Measurements from ENCODE around the gene EMP1. TPM values are rescaled to one million over a fixed set of nuclear protein-coding genes. Genes with fewer than 3 reads are reported as not detected.

The EMP1 gene
- total and polyA plus RNA-seq, 2 of the 8 experiments (the other 6 are each of a cell fraction or from before 2014, with no cell fraction given) = 0.17 to 0.65 TPM

GRCh38 chr12:13227191-13227590, 30.7 kb downstream of the EMP1 start:
- POLR2A ChIA-PET (ENCODE audit: partially characterized antibody) = interaction anchor here (1.4 kb wide), 1 partner anchor 139 kb away, joined by 3 read pairs; no protein-coding TSS in a partner anchor
- no peak overlapping the region for H3K27ac ChIP-seq (ENCODE audit: low read depth, low read length)
- H3K23me2 ChIP-seq (ENCODE audit: low read depth, low read length) = no peaks in the 10 kb centered on the region; the same call in 1 of the 2 replicates
- no peak overlapping the region for H3K14ac ChIP-seq (ENCODE audit: insufficient read length)
- WGBS, 2 experiments (ENCODE audit: extremely low coverage in 1 of 2, insufficient coverage in 1 of 2, insufficient read length in 1 of 2, insufficient replicate concordance in 2 of 2, low coverage in 1 of 2, low lambda C conversion rate in 2 of 2, missing lambda C conversion rate in 1 of 2) = 81% methylated on average over 7 of the region's 7 CpGs; no CpG with 5 or more reads in 1 of the 2 experiments
- H3K4me1 ChIP-seq (replicated peaks in 1 of 4; ENCODE audit: control insufficient read depth in 3 of 4, insufficient read depth in 4 of 4, low read length in 3 of 4) = no peaks in the 10 kb centered on the region
- H3K36me3 ChIP-seq (ENCODE audit: control insufficient read depth in 2 of 4, insufficient read depth in 4 of 4, low read length in 3 of 4) = no peaks in the 10 kb centered on the region
- H3K4me2 ChIP-seq (ENCODE audit: insufficient read depth in 1 of 2, low read depth in 2 of 2, low read length in 2 of 2) = no peak overlapping the region
- no peaks in the 10 kb centered on the region for H4K20me1 ChIP-seq (replicated peaks in 1 of 2; ENCODE audit: control insufficient read depth in 1 of 2, insufficient read depth in 2 of 2, low read length in 2 of 2)
- DNase-seq (ENCODE audit: low read depth in 1 of 2, low spot score in 2 of 2) (no peak), FAIRE-seq (no peak)
- H2BK120ac ChIP-seq (replicated peaks; ENCODE audit: low read depth, low read length) = no peak overlapping the region
- no peak overlapping the region for H2BK12ac ChIP-seq (ENCODE audit: low read depth, low read length)
- H2AFZ ChIP-seq (ENCODE audit: low read length) = no peak overlapping the region
- H2BK15ac ChIP-seq (ENCODE audit: low read length) = no peak overlapping the region
- CTCF ChIA-PET (ENCODE audit: partially characterized antibody) = interaction anchor here (0.7 to 4.8 kb wide), 6 partner anchors 15 to 319 kb away, joined by 3 to 35 read pairs (median 3); no protein-coding TSS in a partner anchor
- H2BK5ac ChIP-seq (ENCODE audit: low read depth, low read length) = no peak overlapping the region
- no peak overlapping the region for H3K18ac ChIP-seq (ENCODE audit: extremely low read depth, low read length)
- H4K5ac ChIP-seq (ENCODE audit: insufficient read length, low read depth, low read length) = no peak overlapping the region
- no peak overlapping the region for H3K4ac ChIP-seq (replicated peaks; ENCODE audit: insufficient read length, low read depth, low read length)
- no peaks in the 10 kb centered on the region for H3K9me3 ChIP-seq (ENCODE audit: insufficient read depth in 2 of 2, low read depth in 1 of 2, low read length in 1 of 2)
- H3K4me3 ChIP-seq (ENCODE audit: extremely low read depth in 1 of 4, insufficient read depth in 2 of 4, low read depth in 3 of 4, low read length in 4 of 4) = no peak overlapping the region
- no peak overlapping the region for H2AK5ac ChIP-seq (ENCODE audit: low read depth, low read length)
- H3K9ac ChIP-seq (replicated peaks in 1 of 4; ENCODE audit: extremely low read depth in 1 of 4, low read depth in 3 of 4, low read length in 3 of 4) = no peak overlapping the region
- no peak overlapping the region for H4K91ac ChIP-seq (replicated peaks; ENCODE audit: insufficient read length, low read length)
- H3K27me3 ChIP-seq (replicated peaks in 1 of 4; ENCODE audit: control insufficient read depth in 3 of 4, extremely low read depth in 1 of 4, insufficient read depth in 3 of 4, low read length in 3 of 4) = no peaks in the 10 kb centered on the region
- no peak overlapping the region for H3K23ac ChIP-seq (ENCODE audit: insufficient read length)
- H3K79me2 ChIP-seq (ENCODE audit: control insufficient read depth in 1 of 2, insufficient read depth in 2 of 2, low read length in 2 of 2) = no peaks in the 10 kb centered on the region
- no peak overlapping the region for H3K56ac ChIP-seq (replicated peaks; ENCODE audit: insufficient read length, low read depth, low read length)
- H2BK20ac ChIP-seq (ENCODE audit: low read length) = no peak overlapping the region
- no peaks in the 10 kb centered on the region for H3K79me1 ChIP-seq (ENCODE audit: low read depth, low read length)
- H4K8ac ChIP-seq (ENCODE audit: extremely low read depth, insufficient read depth, low read length) = no peak overlapping the region
- TF ChIP-seq JUND (IDR thresholded peaks at IDR 0.05; ENCODE audit: low read length) (no peak), JUN (IDR thresholded peaks at IDR 0.05; ENCODE audit: low read depth, low read length) (no peak), HDAC2 (IDR thresholded peaks at IDR 0.05; ENCODE audit: borderline replicate concordance in 1 of 2, low read depth in 2 of 2, low read length in 2 of 2) (no peak), POU5F1 (IDR thresholded peaks at IDR 0.05; ENCODE audit: low read depth, low read length) (no peak), RAD21 (IDR thresholded peaks at IDR 0.05 in 1 of 2, conservative IDR thresholded peaks at IDR 0.05 in 1 of 2; ENCODE audit: low read depth in 2 of 2, low read length in 2 of 2) (no peak), SAP30 (IDR thresholded peaks at IDR 0.05; ENCODE audit: insufficient read depth, insufficient replicate concordance, low read length) (no peak), CEBPB (IDR thresholded peaks at IDR 0.05; ENCODE audit: low read depth, low read length) (no peak), HDAC6 (IDR thresholded peaks at IDR 0.05; ENCODE audit: low read depth, low read length) (no peak), FOSL1 (IDR thresholded peaks at IDR 0.05; ENCODE audit: insufficient read depth, low read depth, low read length) (no peak), ZNF274 (IDR thresholded peaks at IDR 0.05; ENCODE audit: borderline replicate concordance, extremely low read depth, low read length) (no peak), GTF2F1 (IDR thresholded peaks at IDR 0.05; ENCODE audit: borderline replicate concordance, low read depth, low read length) (no peak), EGR1 (IDR thresholded peaks at IDR 0.05; ENCODE audit: borderline replicate concordance, low read depth, low read length) (no peak), CHD2 (IDR thresholded peaks at IDR 0.05; ENCODE audit: low read length) (no peak), BACH1 (IDR thresholded peaks at IDR 0.05; ENCODE audit: low read length) (no peak), NRF1 (IDR thresholded peaks at IDR 0.05; ENCODE audit: low read depth, low read length) (no peak)

All from H1 (cell line).